GM19240 (cell line): ENCODE results near the gene KCNK1.
"Not testable (repeated sequence)": the region's sequence is repeated elsewhere in the genome, so short reads cannot be mapped to it uniquely, and the experiment has no call there.

Source experiments
- DNase-seq: peaks from one replicate; pipeline ENCODE4 v3.0.0; 2011; ENCODE audit warnings: low spot score; ENCODE audit not compliant: insufficient read length

KCNK1 gene

DNA sequence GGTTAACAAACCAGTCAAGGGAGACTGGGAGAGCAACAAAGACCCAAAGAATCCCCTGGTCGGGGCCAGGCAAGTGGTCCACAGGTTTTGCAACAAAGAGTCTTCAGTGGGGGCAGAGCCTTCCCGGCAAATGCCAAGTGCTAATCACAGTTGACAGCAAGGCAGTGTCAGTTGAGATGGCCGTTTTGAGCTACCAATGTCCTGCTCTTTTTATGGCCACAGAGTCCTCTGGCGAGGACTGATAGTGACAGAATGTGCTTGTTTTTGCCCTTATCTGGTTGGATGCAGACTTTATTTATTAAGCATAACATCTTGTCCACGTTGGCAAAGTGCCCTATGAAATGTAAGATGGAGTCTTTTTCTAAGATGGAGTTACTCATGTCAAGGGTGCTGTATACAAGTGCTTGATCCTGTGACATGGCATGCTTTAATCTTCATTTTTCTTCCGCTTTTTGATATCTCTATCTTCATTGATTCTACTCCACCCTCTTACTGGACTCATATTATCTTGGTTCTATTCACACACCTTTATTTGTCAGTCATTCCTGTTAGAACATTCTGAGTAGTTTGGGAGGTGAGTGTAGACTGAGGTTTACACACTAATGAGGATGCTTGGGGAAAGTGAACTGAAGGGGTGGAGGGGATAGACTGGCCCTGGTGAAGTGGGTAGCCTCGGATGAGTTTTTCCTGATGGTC, 51.8 kb downstream of the KCNK1 start:
- DNase-seq = no peak

DNA sequence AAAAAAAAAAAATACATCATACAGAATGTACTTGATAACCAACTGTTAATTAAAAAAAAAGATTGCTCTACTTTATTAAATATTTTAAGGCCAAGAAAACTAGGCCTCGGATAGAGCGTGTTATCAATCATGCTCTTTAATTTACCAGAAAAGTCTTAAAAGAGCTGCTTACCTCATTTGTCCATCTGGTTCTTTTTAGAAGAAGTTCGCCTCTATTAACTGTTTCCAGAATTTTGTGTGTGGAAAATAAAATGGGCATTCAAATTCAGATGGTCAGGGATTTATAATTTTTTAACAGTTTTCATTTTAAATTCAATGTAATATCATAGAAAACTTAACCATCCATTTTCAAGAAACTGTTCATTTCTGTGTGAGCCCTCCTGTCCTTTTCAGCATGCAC, 53.8 kb downstream of the KCNK1 start:
- DNase-seq = no peak

DNA sequence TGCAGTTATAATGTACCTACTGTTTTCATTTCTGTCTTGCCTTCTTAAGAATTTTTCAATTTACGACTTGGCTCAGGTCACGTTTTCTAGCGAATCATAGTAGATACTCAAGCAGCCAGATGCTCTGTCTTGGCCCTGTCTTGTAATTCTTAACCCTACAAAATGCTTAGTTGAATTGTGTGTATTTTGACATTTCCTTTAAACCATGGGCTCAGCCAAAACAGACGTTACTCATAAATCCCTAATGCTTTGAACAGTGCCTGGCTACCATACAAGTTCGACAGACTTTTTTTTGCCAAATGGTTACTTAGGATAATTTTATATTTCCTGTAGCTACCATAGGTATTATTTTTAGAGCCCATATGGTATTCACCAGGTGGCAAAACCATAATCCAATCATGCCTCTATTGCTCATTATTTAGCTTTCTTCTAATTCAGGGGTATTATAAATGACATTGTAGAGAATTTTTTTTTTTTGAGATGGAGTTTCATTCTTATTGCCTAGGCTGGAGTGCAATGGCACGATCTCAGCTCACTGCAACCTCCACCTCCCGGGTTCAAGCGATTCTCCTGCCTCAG, 54.3 kb downstream of the KCNK1 start:
- DNase-seq = no peak

DNA sequence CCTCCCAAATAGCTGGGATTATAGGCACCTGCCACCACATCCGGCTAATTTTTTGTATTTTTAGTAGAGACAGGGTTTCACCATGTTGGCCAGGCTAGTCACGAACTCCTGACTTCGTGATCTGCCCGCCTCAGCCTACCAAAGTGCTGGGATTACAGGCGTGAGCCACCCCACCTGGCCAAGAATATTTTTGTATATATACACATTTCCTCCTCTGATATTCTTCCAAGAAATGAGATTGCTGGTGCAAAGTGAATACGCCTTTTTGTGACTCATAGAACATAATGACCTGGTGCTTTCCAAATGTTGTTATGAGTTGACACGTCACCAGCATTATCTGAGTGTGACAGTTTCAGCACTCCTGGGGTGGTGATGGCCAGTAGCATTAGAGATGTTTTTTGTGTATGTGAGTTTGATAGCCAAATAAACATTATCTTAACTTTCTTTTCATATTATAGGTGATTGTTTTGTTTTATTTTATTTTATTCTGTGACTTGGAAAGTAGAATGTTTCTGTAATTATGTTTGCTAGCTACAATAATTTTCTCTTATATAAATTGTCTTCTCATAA, 54.9 kb downstream of the KCNK1 start:
- DNase-seq = no peak

DNA sequence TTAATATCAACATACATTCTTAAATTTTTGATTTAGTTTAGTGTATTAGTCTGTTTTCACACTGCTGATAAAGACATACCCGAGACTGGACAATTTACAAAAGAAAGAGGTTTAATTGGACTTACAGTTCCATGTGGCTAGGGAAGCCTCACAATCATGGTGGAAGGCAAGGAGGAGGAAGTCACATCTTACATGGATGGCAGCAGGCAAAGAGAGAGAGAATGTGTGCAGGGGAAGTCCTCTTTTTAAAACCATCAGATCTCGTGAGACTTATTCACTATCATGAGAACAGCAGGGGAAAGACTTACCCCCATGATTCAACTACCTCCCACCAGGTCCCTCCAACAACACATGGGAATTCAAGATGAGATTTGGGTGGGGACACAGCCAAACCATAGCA, 56.5 kb downstream of the KCNK1 start:
- DNase-seq = not testable (repeated sequence)

DNA sequence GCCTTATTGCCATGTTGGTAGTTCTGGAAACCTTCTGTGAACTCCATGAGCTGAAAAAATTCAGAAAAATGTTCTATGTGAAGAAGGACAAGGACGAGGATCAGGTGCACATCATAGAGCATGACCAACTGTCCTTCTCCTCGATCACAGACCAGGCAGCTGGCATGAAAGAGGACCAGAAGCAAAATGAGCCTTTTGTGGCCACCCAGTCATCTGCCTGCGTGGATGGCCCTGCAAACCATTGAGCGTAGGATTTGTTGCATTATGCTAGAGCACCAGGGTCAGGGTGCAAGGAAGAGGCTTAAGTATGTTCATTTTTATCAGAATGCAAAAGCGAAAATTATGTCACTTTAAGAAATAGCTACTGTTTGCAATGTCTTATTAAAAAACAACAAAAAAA, 57.4 kb downstream of the KCNK1 start:
- DNase-seq = no peak

DNA sequence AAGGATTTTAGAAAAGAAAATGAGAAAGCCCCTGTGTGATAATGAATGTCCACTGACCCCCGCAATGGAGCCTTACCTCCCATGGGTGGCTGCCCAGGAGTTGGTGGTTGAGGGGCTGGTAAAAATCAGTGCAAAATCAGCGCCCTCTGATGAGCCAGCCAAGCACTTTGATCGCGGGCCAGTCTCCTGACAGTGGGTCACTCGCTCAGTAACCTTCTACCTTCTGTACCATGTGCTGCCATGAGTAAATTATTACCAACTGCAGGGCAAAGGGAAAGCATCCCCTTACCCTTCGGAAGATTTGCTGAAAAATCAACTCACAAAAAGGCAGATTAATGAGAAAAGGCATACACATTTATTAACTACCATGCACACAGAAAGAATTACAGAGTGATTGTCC, 58.8 kb downstream of the KCNK1 start:
- no peak for DNase-seq

DNA sequence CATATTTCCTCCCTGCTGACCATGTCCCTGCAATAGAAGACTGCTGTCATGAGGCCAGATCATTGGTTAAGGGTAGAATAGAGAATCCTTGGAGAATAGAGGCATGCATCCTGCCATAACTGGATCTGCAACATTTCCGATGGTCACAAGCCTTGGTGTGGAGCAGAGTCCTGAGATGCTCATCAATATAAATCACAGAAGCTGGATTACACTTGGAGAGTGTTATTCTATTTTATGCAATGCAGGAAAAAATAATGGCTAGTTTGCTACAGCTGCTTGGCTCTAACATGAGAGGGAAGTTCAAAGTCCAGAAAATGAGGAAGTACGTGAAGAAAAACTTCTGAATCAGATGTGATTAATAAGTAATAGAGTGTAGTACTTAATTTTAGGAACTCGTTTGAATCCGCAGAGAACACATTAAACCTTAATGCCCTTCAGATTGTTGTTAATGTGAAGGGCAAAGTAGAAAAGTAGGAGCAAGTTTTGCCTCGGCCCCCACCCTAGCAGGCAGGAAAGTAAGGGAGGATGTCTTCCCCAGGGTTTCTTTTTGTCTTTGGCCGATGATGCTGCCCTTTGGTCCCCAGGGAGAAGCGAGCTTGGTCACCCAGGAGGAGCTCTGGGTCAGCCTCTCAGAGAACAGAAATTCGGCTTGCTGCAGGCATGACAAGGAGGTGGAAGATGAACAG, 59.5 kb downstream of the KCNK1 start:
- no peak for DNase-seq

DNA sequence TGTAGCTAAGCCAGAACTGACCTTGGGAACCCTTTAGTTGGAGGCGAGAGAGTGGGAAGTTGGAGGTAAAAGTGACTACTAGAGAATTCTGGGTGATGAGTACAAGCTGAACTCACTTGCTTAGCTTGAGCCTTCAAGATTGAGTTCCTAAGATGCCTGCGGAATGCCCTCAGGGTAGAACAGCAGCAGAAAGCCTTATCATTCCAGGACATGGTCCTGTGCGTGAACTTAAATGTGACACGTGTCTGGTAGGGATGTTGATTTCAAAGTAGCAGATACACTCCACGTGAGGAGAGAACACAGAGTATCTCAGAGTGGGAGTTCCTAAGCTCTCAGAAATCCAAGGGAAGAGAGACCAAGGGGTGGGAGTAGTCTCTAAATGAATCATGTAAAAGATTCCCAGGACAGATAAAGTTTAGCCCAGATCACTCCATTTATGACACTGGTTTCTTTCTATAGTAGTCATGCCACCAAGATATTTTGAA, 60.1 kb downstream of the KCNK1 start:
- DNase-seq = no peak

DNA sequence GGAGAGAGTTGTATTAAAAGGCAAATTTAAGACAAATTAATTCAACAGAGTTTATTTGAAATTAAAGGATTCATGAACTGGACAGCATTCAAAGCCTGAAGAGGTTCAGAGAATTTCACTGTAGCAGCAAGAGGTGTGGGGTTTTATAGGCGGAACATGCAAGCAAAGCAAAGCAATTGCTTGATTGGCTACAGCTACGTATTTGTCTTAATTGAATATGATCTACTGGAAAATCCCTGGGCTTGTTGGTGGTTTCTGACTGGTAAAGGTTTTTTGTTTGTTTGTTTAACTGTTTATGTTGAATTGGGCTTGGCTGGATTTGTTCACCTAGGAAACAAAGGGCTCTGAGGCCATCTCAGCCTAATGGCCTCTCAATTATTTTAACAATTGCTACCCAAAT, 61.5 kb downstream of the KCNK1 start:
- DNase-seq = no peak

DNA sequence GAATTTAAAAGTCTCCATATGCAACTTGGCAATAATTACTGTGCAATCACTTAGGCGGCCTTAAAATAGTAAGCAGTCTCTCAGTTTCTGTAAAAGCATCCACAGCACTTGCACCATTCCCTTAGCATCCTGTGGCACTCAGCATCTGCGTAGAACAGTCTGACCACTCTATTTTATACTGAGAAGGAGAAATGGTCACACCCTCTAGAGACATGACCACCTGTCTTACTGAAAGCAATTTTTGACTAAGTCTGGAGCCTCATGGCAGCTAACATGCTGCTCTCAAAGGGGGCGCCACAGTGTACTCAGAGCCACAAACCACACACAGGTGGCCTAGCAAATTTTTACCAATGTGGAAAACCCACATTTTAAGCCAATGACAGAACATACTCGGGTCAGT, 62.0 kb downstream of the KCNK1 start:
- no peak for DNase-seq

DNA sequence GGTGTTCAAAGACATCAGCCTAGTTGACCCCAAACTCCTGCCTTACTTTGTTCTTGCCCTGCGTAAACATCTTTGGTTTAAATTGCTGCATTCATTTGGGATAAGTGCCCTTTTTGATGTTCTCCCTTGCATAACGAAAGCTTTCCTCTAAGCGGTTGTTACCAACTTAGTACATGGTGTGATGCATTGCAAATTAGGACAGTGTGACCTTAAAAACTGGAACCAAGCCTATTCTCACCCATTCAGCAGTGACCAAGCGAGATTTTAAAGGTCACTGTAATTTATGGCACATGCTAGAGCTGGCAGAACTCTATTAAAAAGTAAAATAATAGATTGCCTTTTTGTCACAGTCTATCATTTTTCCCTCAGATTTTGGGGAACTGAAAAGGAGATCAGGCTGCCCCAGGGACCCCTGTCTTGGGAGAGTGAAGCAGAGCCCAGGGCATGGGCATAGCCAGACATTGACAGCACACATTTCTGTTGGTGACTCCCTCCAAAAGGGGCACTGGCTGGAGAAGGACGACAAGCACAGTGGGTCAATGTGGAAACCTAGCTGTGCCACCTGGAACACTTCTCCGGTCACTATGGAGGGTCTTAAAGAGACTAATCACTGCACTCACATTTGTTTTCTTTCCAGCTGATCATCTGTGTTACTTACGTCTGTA, 63.9 kb downstream of the KCNK1 start:
- DNase-seq = no peak

DNA sequence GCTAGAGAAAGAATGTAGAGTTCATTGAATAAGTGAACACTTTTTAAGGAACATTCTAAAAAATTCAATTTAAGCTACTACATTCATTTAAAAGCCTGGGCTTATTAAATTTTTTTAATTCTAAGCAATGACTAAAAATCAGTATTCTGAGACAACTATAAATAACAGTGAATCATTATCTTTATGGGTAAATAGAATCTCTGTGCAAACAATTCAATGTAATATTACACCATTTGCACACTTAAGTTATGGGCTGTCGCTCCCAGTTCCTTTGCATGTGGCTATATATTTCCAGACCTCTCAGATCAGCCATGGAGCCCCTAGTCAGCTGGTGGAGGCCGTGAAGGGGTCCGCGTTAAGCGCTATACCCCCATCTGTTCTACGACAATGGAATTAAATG, 65.1 kb downstream of the KCNK1 start:
- no peak for DNase-seq

DNA sequence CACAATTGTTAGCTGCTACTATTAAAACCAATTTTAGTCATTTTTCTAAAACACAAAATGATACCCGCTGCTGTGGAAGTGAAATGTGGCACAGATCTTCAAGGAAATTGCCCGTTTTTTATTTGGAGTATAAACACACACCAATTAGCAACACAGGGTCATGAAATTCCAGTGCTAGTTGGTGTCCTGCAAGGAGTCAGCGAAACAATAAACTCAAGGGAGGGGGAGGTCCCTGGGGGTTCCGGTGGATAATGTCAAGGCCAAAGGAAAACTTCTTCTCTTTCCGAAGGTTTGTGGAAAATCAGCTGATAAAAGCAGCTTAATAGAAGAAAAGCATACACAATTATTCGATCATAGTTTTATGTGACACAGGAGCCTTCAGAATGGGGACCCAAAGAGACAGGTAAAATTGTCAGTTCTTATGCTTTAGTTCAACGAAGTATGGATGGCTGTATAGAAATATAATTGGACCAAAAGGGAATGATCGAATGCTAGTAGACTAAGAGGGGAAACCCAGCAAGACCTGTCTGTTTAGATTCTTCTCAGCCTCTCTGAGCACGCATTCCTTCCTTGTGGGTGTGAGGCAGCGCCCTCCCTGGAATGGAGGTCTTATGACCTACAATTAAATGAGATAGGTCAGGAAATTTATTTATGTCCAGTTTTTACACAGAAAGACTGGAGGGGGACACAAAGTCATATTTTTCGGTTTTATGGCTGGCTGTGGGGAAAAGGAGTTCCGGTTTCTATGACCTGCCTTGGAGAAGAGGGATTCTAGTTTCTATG, 65.9 kb downstream of the KCNK1 start:
- DNase-seq = no peak

DNA sequence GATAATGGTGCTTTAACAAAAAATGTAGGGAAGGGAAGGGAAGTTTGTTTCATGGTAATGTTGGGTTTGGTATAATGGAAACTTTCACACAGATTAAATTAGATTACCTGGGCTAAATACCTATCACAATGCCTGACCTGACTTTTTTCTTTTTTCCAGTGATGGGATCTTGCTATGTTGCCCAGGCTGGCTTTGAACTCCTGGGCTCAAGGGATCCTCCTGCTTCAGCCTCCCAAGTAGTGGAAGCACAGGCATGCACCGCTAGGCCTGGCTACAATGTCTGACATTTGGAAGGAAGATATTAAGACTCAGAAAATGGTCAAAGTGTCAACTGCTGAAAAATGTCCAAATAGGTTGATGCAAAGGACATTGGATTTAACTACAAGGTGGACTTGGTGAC, 67.4 kb downstream of the KCNK1 start:
- DNase-seq = no peak

DNA sequence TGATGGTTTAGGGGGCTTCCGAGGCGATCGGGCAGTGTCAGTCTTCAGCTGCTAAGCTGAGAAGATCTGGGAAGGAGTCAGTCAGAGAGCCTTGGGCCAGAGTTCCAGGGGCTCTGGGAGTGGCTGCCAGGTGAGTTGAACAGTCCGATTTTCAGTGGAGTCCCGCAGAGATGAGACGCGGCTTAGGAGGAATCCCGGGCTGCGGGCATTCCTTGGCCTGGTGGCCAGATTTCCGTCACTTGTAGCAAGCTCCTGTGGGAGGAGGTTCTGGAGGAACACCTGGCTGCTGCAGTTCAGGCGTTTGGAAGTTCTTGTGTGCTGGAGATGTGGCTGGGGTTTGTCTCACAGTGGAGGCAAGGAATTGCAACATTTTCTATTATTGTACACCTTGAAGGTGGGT, 72.7 kb downstream of the KCNK1 start:
- DNase-seq = not testable (repeated sequence)

DNA sequence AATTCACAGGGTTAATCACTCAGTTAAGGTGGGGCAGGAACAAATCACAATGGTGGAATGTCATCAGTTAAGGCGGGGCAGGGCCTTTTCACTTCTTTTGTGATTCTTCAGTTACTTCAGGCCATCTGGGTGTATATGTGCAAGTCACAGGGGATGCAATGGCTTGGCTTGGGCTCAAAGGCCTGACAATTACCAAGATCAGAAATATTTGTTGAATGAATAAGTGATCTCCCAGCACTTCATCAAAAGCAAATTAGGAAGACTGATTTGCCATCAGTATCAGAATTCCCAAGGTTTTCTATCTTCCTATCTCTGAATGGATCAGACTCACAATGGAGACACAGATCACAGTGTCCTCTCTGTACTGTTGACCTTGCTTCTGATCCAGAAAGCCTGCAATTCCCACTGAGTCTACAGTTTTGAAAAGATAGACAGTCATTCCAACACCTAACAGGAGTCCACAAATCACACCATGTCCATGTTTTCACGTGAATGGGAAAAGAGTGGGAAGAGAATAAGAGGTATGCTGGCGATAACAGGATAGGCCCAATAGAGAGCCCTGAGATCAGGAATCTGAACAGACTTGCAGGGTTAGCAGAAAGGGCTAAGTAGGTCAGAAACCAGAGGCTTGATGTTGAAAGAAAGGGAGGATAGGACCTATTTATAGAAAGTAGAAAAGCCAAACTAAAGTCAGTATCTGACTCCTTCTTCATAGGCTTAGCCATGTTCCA, 75.3 kb downstream of the KCNK1 start:
- no peak for DNase-seq

DNA sequence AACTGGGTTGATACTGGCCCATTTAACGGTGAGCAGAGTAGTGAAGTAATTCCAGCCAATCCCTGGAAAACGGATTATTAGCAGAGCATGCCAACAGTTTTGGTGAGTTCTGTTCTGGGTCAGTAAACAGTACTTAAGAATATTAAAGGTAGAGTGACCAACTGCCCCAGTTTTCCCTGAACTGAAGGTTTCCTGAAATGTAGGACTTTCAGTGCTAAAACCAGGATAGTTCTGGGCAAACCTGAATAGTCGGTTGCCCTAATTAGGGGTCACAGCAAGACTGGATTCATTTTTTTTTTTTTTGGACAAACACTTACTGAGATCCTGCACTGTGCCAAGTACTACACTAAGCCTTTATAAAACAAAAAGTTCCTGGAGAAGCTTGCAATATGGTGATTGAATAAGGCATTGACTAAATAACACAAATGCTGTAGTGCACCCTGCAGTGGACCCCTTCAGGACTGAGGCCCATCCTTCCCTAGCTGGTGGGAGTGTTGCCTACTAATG, 75.9 kb downstream of the KCNK1 start:
- no peak for DNase-seq

DNA sequence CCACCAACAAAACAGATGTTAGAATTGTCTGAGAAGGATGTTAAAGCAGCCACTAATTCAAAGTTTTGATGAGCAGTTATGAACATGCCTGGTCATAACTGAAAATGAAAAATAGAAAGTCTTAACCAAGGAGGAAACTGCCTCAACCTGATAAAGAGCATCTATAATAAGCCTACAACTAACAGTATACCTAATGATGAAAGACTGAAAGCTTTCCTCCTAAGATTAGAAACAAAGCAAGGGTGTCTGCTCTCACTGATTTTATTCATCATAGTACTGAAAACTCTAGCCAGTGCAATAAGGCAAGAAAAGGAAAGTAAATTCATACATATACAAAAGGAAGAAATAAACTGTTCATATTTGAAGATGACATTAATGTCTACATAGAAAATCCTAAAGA, 82.0 kb downstream of the KCNK1 start:
- DNase-seq = no peak

DNA sequence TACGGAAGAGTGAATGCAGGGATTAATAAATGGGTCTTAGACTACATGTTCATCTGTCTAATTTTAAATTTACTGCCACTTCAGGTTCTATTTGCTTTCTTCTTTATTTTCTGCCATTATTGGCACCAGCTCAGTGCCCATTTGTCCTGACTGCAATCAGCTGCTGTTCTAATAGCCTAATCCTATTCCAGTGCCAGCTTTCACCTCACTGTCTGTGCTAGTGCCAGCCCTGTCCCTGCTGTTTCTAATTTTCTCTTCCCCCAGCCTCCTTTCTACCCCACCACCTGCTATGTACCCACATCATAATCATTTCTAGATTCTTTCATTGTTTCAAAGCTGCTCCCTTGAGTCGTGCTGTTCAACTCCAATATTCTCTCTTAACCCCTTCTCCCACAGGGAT, 86.4 kb downstream of the KCNK1 start:
- no peak for DNase-seq
